HEK293 (cell line): ENCODE results near the gene PPARA.

Source experiments
- CTCF ChIA-PET: fragments of 350-600 bp; formaldehyde crosslinking; extraction: SDS; loops from one replicate; lab custom pipeline; 2021; ENCODE audit warnings: antibody characterized with exemption; lab: Yijun Ruan, JAX
- POLR2A ChIA-PET: fragments of 300-600 bp; formaldehyde crosslinking; extraction: SDS; loops from one replicate; lab custom pipeline; 2020; ENCODE audit warnings: antibody characterized with exemption, inconsistent platforms; lab: Yijun Ruan, JAX
- H3K27ac ChIP-seq: fragments of 200-500 bp; sonication (Bioruptor generic); 2 replicates; pipeline ENCODE4 v1.5.1; 2014; ENCODE audit warnings: low read depth, low read length, control low read depth, inconsistent platforms; ENCODE audit errors: extremely low read depth
- H3K36me3 ChIP-seq, 2 experiments: fragments of 200-500 bp in 1 of 2; sonication (Bioruptor generic) in 1 of 2; 1 replicate in 1 of 2; 2 replicates in 1 of 2; pipeline ENCODE4 v1.5.1; 2014 to 2017; ENCODE audit warnings: inconsistent platforms in 2 of 2, low read length in 2 of 2; ENCODE audit not compliant: control insufficient read depth in 2 of 2, insufficient read depth in 1 of 2
- H3K4me1 ChIP-seq: fragments of 200-500 bp; sonication (Bioruptor generic); 2 replicates; pipeline ENCODE4 v1.5.1; 2014; ENCODE audit warnings: mild to moderate bottlenecking, low read length, inconsistent platforms; ENCODE audit not compliant: control insufficient read depth, insufficient read depth
- H3K4me3 ChIP-seq: 2 replicates; pipeline ENCODE4 v1.5.1; 2011; ENCODE audit warnings: low read depth, mild to moderate bottlenecking, control low read depth, low read length, moderate library complexity
- H3K9me3 ChIP-seq: fragments of 200-500 bp; sonication (Bioruptor generic); 2 replicates; pipeline ENCODE4 v1.5.1; 2014; ENCODE audit warnings: low read depth, low read length, inconsistent platforms; ENCODE audit not compliant: control insufficient read depth, insufficient read depth
- ZBTB8A ChIP-seq: fragments of 450-650 bp; formaldehyde crosslinking; IDR thresholded peaks from 2 replicates; pipeline ENCODE4 v1.5.1; 2016; ENCODE audit warnings: missing biosample characterization, missing genetic modification characterization
- ZNF274 ChIP-seq, 2 experiments: fragments of 200-500 bp in 1 of 2; fragments of 450-650 bp in 1 of 2; sonication (Bioruptor generic) in 1 of 2; formaldehyde crosslinking in 1 of 2; IDR thresholded peaks; 2 replicates each; pipeline versions ENCODE4 v1.5.1 to v1.6.1; 2014 to 2016; ENCODE audit warnings: borderline replicate concordance in 1 of 2, inconsistent platforms in 1 of 2, low read length in 1 of 2, missing biosample characterization in 1 of 2, missing genetic modification characterization in 1 of 2
- ZNF324 ChIP-seq: fragments of 450-650 bp; formaldehyde crosslinking; IDR thresholded peaks from 2 replicates; pipeline ENCODE4 v1.5.1; 2016; ENCODE audit warnings: missing biosample characterization, missing genetic modification characterization
- ZNF529 ChIP-seq: fragments of 450-650 bp; formaldehyde crosslinking; IDR thresholded peaks from 2 replicates; pipeline ENCODE4 v1.5.1; 2017; ENCODE audit warnings: missing genetic modification characterization, missing biosample characterization; ENCODE audit not compliant: insufficient replicate concordance
- ZNF596 ChIP-seq: fragments of 450-650 bp; IDR thresholded peaks from 2 replicates; pipeline ENCODE4 v1.5.0; 2018; ENCODE audit warnings: missing biosample characterization, mild to moderate bottlenecking, missing genetic modification characterization, moderate library complexity
- ZNF629 ChIP-seq: fragments of 450-650 bp; formaldehyde crosslinking; IDR thresholded peaks from 2 replicates; pipeline ENCODE4 v1.5.1; 2017; ENCODE audit warnings: missing biosample characterization, missing genetic modification characterization
- ZNF830 ChIP-seq: fragments of 450-650 bp; IDR thresholded peaks from 2 replicates; pipeline ENCODE4 v1.5.0; 2018; ENCODE audit warnings: missing biosample characterization, missing genetic modification characterization, low read depth, mild to moderate bottlenecking, moderate library complexity
- ZSCAN30 ChIP-seq: fragments of 450-650 bp; IDR thresholded peaks from 2 replicates; pipeline ENCODE4 v1.5.1; 2018; ENCODE audit warnings: missing biosample characterization, mild to moderate bottlenecking, missing genetic modification characterization, moderate library complexity
- TF ChIP-seq, protein P1 (sequence below): fragments of 450-650 bp; formaldehyde crosslinking; IDR thresholded peaks from 2 replicates; pipeline ENCODE4 v1.5.1; 2017; ENCODE audit warnings: missing biosample characterization, missing genetic modification characterization
- TF ChIP-seq, protein P2 (sequence below): fragments of 450-650 bp; formaldehyde crosslinking; IDR thresholded peaks from 2 replicates; pipeline ENCODE4 v1.5.1; 2016; ENCODE audit warnings: missing biosample characterization, missing genetic modification characterization
- TF ChIP-seq, protein P3 (sequence below): fragments of 450-650 bp; IDR thresholded peaks from 2 replicates; pipeline ENCODE4 v1.5.1; 2018; ENCODE audit warnings: missing biosample characterization, mild to moderate bottlenecking, missing genetic modification characterization
- TF ChIP-seq, protein P4 (sequence below): fragments of 450-650 bp; formaldehyde crosslinking; conservative IDR thresholded peaks from 2 replicates; pipeline ENCODE4 v1.5.1; 2016; ENCODE audit warnings: low read depth, missing biosample characterization, missing genetic modification characterization
- TF ChIP-seq, protein P5 (sequence below): fragments of 450-650 bp; formaldehyde crosslinking; IDR thresholded peaks from 2 replicates; pipeline ENCODE4 v1.5.1; 2017; ENCODE audit warnings: missing biosample characterization, missing genetic modification characterization

Gene PPARA

DNA sequence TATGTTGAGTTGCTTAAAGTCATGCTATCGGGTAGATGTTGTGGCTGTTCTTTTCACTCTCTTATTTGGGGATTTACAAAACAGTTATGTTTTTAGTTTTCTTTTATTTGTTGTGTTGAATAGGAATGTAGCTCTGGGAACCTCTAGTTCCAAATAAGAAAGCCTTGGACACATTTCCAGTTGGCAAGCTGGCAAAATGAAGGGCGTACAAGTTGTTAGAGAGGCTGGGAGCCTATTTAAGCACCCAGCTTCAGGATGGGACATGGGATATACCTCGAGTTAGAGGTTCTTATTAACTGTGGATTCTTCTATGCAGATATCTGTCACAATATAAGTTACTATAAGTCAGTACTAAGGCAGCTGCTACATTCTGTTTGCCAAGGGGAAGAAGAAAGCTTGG lies 22.8 kb downstream of the PPARA start:
- H3K36me3 ChIP-seq = peaks cover 0 to 9% of the 10 kb centered on the region in 2 experiments; a peak in 1 of 3 replicates
- CTCF ChIA-PET = no interaction called here
- POLR2A ChIA-PET = no interaction called here
- H3K27ac ChIP-seq = no peak overlapping the region
- TF ChIP-seq, protein P1, sequence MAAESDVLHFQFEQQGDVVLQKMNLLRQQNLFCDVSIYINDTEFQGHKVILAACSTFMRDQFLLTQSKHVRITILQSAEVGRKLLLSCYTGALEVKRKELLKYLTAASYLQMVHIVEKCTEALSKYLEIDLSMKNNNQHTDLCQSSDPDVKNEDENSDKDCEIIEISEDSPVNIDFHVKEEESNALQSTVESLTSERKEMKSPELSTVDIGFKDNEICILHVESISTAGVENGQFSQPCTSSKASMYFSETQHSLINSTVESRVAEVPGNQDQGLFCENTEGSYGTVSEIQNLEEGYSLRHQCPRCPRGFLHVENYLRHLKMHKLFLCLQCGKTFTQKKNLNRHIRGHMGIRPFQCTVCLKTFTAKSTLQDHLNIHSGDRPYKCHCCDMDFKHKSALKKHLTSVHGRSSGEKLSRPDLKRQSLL (tag by site-specific recombination) = no peak
- no peak for TF ChIP-seq ZNF629 (tag by site-specific recombination)
- no peak for TF ChIP-seq ZNF529
- TF ChIP-seq ZNF596 (tag by site-specific recombination) = no peak
- TF ChIP-seq ZNF830 = no peak
- TF ChIP-seq, protein P2, sequence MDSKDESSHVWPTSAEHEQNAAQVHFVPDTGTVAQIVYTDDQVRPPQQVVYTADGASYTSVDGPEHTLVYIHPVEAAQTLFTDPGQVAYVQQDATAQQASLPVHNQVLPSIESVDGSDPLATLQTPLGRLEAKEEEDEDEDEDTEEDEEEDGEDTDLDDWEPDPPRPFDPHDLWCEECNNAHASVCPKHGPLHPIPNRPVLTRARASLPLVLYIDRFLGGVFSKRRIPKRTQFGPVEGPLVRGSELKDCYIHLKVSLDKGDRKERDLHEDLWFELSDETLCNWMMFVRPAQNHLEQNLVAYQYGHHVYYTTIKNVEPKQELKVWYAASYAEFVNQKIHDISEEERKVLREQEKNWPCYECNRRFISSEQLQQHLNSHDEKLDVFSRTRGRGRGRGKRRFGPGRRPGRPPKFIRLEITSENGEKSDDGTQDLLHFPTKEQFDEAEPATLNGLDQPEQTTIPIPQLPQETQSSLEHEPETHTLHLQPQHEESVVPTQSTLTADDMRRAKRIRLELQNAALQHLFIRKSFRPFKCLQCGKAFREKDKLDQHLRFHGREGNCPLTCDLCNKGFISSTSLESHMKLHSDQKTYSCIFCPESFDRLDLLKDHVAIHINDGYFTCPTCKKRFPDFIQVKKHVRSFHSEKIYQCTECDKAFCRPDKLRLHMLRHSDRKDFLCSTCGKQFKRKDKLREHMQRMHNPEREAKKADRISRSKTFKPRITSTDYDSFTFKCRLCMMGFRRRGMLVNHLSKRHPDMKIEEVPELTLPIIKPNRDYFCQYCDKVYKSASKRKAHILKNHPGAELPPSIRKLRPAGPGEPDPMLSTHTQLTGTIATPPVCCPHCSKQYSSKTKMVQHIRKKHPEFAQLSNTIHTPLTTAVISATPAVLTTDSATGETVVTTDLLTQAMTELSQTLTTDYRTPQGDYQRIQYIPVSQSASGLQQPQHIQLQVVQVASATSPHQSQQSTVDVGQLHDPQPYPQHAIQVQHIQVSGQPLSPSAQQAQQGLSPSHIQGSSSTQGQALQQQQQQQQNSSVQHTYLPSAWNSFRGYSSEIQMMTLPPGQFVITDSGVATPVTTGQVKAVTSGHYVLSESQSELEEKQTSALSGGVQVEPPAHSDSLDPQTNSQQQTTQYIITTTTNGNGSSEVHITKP = no peak
- TF ChIP-seq, protein P3, sequence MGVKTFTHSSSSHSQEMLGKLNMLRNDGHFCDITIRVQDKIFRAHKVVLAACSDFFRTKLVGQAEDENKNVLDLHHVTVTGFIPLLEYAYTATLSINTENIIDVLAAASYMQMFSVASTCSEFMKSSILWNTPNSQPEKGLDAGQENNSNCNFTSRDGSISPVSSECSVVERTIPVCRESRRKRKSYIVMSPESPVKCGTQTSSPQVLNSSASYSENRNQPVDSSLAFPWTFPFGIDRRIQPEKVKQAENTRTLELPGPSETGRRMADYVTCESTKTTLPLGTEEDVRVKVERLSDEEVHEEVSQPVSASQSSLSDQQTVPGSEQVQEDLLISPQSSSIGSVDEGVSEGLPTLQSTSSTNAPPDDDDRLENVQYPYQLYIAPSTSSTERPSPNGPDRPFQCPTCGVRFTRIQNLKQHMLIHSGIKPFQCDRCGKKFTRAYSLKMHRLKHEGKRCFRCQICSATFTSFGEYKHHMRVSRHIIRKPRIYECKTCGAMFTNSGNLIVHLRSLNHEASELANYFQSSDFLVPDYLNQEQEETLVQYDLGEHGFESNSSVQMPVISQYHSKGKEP (tag by site-specific recombination) = no peak
- TF ChIP-seq ZNF274 (IDR thresholded peaks at IDR 0.05; ENCODE audit: low read length) = no peak
- no peak for TF ChIP-seq ZNF274 (tag by site-specific recombination; IDR thresholded peaks at IDR 0.05; ENCODE audit: borderline replicate concordance)
- TF ChIP-seq, protein P4, sequence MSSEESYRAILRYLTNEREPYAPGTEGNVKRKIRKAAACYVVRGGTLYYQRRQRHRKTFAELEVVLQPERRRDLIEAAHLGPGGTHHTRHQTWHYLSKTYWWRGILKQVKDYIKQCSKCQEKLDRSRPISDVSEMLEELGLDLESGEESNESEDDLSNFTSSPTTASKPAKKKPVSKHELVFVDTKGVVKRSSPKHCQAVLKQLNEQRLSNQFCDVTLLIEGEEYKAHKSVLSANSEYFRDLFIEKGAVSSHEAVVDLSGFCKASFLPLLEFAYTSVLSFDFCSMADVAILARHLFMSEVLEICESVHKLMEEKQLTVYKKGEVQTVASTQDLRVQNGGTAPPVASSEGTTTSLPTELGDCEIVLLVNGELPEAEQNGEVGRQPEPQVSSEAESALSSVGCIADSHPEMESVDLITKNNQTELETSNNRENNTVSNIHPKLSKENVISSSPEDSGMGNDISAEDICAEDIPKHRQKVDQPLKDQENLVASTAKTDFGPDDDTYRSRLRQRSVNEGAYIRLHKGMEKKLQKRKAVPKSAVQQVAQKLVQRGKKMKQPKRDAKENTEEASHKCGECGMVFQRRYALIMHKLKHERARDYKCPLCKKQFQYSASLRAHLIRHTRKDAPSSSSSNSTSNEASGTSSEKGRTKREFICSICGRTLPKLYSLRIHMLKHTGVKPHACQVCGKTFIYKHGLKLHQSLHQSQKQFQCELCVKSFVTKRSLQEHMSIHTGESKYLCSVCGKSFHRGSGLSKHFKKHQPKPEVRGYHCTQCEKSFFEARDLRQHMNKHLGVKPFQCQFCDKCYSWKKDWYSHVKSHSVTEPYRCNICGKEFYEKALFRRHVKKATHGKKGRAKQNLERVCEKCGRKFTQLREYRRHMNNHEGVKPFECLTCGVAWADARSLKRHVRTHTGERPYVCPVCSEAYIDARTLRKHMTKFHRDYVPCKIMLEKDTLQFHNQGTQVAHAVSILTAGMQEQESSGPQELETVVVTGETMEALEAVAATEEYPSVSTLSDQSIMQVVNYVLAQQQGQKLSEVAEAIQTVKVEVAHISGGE (tag by site-specific recombination) = no peak
- TF ChIP-seq, protein P5, sequence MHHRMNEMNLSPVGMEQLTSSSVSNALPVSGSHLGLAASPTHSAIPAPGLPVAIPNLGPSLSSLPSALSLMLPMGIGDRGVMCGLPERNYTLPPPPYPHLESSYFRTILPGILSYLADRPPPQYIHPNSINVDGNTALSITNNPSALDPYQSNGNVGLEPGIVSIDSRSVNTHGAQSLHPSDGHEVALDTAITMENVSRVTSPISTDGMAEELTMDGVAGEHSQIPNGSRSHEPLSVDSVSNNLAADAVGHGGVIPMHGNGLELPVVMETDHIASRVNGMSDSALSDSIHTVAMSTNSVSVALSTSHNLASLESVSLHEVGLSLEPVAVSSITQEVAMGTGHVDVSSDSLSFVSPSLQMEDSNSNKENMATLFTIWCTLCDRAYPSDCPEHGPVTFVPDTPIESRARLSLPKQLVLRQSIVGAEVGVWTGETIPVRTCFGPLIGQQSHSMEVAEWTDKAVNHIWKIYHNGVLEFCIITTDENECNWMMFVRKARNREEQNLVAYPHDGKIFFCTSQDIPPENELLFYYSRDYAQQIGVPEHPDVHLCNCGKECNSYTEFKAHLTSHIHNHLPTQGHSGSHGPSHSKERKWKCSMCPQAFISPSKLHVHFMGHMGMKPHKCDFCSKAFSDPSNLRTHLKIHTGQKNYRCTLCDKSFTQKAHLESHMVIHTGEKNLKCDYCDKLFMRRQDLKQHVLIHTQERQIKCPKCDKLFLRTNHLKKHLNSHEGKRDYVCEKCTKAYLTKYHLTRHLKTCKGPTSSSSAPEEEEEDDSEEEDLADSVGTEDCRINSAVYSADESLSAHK (tag by site-specific recombination) = no peak
- TF ChIP-seq ZNF324 (tag by site-specific recombination) = no peak
- TF ChIP-seq ZBTB8A (tag by site-specific recombination) = no peak
- no peak for TF ChIP-seq ZSCAN30 (tag by site-specific recombination)
- no peaks in the 10 kb centered on the region; the same call in 1 of the 2 replicates for H3K4me1 ChIP-seq
- no peak overlapping the region for H3K4me3 ChIP-seq
- no peaks in the 10 kb centered on the region for H3K9me3 ChIP-seq
